NCI-H510A (cell line): ENCODE measurements around the gene TNRC6A.
"Not testable (repeated sequence)": the region's sequence is repeated elsewhere in the genome, so short reads cannot be mapped to it uniquely, and the experiment has no call there.

Experiments
- DNase-seq: peaks from one replicate; lab custom pipeline; 2025; lab: John Stamatoyannopoulos, UW

The TNRC6A gene

DNA sequence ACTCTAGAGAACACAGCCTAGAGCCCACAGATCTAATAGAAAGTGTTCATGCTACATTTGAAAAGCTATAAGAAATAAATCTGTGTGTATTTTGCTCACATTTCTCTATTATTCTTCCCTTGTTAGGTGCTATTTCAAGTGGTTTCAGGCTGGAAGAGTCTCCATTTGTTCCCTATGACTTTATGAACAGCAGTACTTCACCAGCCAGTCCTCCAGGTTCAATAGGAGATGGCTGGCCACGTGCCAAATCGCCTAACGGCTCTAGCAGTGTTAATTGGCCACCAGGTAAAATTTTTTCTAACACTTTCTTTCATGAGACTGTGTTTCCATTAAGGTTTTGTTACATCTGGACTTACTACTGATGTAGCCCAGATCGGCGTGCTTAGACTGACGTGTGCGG is 85.6 kb downstream of the TNRC6A start:
- no peak for DNase-seq

DNA sequence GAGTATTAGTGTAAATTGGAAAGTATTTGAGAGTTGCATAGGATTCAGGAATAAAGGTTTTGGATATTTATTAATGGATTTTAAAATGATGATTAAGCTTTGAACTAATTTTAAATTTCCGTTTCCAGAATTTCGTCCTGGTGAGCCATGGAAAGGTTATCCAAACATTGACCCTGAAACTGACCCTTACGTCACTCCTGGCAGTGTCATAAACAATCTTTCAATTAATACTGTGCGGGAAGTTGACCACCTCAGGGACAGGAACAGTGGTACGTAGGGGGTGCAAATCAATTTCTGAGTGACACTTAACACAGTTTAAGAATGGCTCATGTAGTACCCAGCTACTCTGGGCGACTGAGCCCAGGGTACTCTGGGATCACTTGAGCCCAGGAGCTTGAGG is 87.2 kb downstream of the TNRC6A start:
- DNase-seq: no peak

- DNase-seq: no peak
Measured at GRCh38 chr16:24819462-24820040, 90.1 kb downstream of the TNRC6A start.

GRCh38 chr16:24820522-24820921 is 91.1 kb downstream of the TNRC6A start:
- DNase-seq: no peak

DNA sequence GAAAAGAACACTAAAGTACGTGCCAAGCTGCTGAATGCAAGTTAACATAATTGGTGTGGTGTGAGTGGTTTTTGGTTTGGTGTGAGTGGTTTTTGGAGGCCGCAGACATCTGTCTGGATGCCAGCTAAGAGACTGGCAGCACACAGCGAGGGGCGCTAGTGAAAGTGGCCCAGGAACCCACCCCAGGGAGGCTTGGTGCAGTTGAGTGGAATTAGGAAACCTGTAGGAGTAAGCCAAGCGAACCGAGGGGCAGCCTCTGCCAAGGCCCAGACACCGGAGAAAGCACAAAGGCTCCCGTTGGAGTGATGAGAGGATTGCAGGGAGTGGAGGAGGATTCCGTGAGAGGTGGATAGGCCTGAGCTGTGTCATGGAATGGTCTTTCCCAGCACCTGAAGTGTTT is 91.7 kb downstream of the TNRC6A start:
- DNase-seq: no peak

GRCh38 chr16:24822542-24822941 is 93.1 kb downstream of the TNRC6A start:
- DNase-seq: no peak

DNA sequence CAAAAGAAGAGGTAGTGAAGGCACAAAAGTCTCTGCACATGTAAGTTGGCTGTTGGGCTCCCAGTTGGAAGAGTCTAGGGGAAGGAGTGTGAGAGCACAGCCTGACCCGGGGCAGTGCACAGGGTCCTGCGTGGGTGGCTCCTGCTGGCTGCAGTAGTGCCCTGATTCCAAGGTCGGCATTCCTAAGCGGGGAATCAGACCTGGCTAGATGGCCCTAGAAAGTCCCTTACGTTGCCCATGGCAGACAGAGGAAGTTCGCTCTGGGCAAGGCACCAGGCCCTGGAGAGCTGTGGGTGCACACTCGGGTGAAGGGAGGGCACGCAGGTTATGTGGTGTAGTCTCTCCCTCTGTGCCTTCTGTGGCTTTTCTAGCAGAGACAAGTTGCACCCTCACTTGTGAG is 93.5 kb downstream of the TNRC6A start:
- no peak for DNase-seq

DNA sequence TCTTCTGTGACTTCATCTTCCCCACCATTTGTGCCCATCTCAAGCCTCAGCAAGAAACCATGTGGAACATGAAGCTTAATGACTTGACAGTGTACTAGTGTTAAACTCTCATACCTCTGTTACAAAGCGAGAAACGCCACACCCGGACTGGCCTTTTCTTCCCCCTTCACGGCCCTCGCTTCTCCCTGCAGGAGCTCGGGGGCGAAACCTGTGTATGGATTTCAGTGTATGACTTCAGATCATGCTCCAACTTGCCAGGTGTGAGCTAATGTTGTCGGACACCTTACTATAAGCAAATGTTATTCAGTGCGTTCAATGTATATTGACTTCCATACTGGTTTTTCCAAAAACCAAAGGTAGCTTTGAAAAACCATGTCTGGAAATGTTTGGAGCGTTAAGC is 96.2 kb downstream of the TNRC6A start:
- no peak for DNase-seq

DNA sequence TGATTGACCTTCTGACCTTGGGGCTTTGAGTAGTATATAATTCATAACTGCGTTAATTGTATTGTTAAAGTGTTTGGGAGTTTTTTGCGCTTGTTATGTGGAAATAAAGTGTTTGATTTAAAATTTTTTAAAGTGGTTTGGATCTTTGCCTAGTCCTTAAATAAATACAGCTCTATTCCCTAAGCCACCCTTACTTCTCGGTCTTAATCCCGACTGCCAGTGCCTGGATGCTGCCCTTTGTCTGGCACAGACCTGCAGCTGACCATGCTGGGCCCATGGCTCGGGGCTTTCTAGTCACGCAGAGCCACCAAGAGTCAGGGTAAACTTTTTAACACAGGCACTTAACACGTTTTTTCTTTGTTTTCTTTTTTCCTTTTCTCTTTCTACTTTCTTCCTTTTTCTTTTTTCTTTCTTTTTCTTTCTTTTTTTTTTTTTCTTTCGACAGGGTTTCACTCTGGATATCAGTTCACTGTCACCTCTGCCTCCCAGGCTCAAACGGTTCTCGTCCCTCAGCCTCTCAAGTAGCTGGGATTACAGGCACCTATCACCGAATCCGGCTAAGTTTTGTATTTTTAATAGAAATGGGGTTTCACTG is 96.7 kb downstream of the TNRC6A start:
- no peak for DNase-seq

DNA sequence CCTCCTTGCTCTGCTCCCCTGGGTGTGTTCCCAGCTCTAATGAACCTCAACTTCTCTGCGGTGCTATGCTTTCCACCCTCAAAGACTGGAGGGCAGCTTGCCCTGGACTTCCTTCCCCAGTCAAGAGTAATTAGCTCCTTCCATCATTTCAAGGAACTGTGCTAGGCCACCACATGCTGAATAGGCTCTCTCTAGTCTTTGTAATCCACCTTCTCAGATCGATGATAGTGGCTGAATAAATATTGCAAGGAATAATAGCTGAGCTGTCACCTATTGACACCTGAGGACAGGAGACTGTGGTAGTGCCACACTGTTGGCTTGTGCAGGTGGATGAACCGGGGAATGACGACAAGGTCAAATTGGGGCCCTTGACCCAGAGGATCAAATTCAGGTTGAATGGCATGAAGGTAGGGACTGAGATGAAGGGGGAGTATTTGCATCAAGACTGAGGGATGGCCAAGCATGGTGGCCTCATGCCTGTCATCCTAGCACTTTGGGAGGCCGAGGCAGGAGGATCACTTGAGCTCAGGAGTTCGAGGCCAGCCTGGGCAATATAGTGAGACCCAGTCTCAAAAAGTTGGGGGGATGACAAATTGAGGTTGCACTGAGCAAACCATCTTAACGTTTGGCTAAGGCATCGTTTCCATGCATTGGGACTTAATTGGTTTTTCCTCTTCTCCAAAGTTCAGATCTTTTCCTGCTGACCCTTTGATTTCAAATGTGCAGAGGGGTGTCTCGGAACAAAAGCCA is 97.5 kb downstream of the TNRC6A start:
- no peak for DNase-seq

GRCh38 chr16:24829153-24829552 is 99.7 kb downstream of the TNRC6A start:
- no peak for DNase-seq

GRCh38 chr16:24833352-24833751 is 103.9 kb downstream of the TNRC6A start:
- no peak for DNase-seq

DNA sequence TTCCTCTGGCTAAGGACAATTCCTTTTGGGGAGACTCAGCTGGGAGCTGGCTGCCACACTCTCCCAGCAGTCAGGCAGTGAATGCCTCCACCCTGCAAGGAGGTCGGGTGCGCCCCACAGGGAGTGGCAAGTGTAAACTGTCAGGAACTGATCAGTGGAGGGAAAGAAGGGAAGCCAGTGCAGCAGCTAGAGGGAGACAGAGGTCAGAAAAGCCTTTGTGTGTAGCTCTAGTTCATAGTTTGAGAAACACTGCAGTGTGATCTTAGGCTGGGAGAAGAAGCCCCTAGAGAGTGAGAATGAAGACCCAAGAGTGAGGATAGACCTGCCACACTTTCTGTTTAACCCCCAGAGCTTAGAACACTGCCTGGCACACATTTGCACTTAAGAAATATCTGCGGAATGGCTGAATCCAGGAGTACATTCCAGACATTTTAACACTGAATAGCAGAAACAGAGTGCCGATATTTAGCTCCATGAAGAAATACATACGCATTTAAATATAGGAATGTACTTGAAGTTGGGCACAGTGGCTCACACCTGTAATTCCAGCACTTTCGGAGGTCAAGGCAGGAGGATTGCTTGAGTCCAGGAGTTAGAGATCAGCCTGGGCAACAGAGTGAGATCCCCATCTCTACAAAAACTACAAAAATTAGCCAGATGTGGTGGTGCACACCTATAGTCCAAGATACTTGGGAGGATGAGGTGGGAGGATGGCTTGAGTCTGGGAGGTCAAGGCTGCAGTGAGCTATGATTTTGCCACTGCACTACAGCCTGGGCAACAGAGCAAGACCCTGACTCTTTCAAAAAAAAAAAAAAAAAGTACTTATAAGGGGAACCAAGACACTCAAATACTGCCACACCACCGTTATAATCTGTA is 105.2 kb downstream of the TNRC6A start:
- no peak for DNase-seq

- DNase-seq: no peak
Measured at GRCh38 chr16:24836836-24837235, 107.4 kb downstream of the TNRC6A start.

GRCh38 chr16:24837969-24838368 is 108.5 kb downstream of the TNRC6A start:
- no peak for DNase-seq

DNA sequence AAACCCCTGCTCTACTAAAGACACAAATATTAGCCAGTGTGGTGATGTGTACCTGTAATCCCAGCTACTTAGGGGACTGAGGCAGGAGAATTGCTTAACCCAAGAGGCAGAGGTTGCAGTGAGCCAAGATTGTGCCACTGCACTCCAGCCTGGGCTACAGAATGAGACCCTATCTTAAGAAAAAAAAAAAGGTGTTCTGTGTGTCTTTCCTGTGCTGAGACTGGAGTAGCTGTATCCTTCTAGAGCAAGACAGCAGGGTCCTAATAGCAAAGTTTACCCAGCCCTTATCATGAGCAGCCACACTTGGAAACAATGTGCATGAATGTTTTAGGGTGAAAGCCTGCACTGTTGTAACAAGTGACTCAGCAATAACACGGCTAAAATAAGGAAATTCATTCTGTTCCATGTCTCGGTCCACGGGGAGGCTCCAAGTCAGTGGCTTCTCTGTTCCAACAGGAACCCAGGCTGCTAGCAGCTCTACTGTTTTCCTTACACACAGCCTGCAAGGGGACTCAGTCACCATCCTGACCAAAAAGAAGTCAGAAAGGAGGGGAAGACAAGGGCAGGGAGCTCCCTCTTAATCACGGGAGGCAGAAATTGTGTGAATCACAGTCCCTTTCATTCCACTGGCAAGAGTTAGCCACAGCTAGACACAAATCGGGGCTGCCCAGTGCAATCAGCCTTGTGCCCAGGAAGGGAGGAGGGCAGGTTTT is 109.3 kb downstream of the TNRC6A start:
- no peak for DNase-seq

GRCh38 chr16:24839347-24839972 is 110.0 kb downstream of the TNRC6A start:
- no peak for DNase-seq

GRCh38 chr16:24841291-24841690 is 111.8 kb downstream of the TNRC6A start:
- DNase-seq: no peak

DNA sequence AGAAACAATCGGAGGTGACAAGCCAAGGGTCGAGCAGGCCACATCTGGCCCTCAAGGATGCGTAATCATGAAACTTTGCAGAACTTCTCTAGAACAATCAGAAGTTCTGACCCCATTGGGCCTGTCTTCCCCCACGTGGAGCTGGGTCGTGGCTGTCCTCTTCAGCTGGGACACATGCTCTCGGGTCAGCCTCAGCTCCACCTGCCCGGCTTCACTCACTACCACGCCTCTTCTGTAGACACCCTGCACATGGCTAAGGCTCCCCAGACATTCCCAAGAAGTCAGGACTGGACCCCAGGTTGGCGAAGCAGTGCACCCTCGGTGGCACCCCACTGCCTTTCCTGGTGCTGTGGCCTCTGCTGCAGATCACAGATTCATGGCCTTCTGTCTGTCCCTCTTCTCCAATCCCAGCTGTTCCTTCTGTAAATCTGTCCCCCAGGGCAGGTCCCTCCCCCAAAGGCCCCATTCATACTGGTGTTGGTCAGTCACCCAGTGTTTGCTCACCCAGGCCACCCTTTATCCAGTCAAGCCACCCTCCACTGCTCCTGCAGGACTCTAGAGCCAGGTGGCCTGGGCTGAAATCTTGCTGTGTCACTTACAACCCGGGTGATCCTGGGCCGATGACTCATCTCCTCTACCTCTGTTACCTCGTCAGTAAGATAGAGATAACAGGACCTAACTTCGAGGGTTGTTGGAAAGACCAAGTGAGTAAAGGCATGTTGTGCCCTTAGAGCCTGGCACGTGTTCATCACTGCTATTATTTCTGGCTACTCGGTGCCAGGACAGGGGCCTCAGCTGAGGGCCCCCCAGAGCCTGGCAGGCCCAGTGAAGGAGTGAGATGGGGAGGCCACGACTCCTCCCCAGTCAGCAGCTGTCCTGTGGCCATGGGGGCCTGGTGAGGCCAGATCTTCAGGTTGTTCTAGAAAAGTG is 114.9 kb downstream of the TNRC6A start:
- DNase-seq: no peak

DNA sequence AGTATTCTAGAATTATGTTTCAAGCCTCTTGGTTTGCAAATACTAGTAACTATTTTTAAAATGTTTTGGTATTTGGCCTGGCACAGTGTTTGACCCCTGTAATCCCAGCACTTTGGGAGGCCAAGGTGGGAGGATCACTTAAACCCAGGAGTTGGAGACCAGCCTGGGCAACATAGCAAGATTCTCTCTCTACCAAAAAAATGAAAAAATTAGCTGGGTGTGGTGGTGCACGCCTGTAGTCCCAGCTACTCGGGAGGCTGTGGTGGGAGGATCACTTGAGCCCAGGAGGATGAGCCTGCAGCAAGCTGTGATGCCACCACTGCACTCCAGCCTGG is 115.5 kb downstream of the TNRC6A start:
- DNase-seq: not testable (repeated sequence)
